Thyroid gland (tissue), 4 donors: ENCODE data around the gene C4orf51.

Experiments used
- CTCF ChIP-seq, 6 experiments: fragments of 200-600 bp in 3 of 6; fragments of 450-650 bp in 3 of 6; sonication (generic) in 3 of 6; IDR thresholded peaks; one replicate each; pipeline ENCODE4 v1.5.1; 2016 to 2019; ENCODE audit warnings: antibody characterized with exemption in 6 of 6, mild to moderate bottlenecking in 2 of 6, inconsistent platforms in 1 of 6, moderate library complexity in 1 of 6
- POLR2A ChIP-seq, 2 donors: fragments of 450-650 bp; IDR thresholded peaks; one replicate each; pipeline ENCODE4 v1.6.1; 2017; ENCODE audit warnings: antibody characterized with exemption in 2 of 2, mild to moderate bottlenecking in 2 of 2, moderate library complexity in 1 of 2

GRCh38 chr4:145775406-145775805 is 95.5 kb downstream of the C4orf51 start:
- TF ChIP-seq CTCF (IDR thresholded peaks at IDR 0.05) (no peak), POLR2A (IDR thresholded peaks at IDR 0.05) (no peak)
